Uterine smooth muscle cell (primary cell): ENCODE measurements around the gene TMEM215. TPM values are rescaled to one million over a fixed set of nuclear protein-coding genes. Genes with fewer than 3 reads are reported as not detected.

Source experiments
- total RNA-seq: library from RNA; depleted of rRNA; stranded (reverse); fragments of >200 nt; gene quantifications from 2 replicates; pipeline ENCODE4 v1.2.3, GENCODE V29; 2014

Gene TMEM215
- under 0.01 TPM in 1 of 2 replicates, not detected in the other for total RNA-seq

GRCh38 chr9:32783168-32783891 is at the start of gene TMEM215:
Gene TMEM215 (plus strand): TSS chr9:32783540. CDS start chr9:32784184, 644 bp downstream.

Other genes with a start within 250 kb of the TMEM215 start
- 1.2 and 6.1 TPM in 2 replicates for gene SMIM27, start 231.2 kb upstream of the TMEM215 start, total RNA-seq
- gene TOPORS, start 231.0 kb upstream of the TMEM215 start, total RNA-seq, result 38.2 and 45.7 TPM in 2 replicates
- gene NDUFB6, start 210.4 kb upstream of the TMEM215 start, total RNA-seq, result 59.1 and 70.8 TPM in 2 replicates
- gene TAF1L, start 147.9 kb upstream of the TMEM215 start, total RNA-seq, result under 0.01 TPM in 2 replicates
- 42.9 and 55.8 TPM in 2 replicates for gene APTX, start 218.1 kb downstream of the TMEM215 start, total RNA-seq
- 106 and 129 TPM in 2 replicates for gene DNAJA1, start 241.7 kb downstream of the TMEM215 start, total RNA-seq